Activated naive CD4-positive, alpha-beta T cell treated with anti-CD3 and anti-CD28 coated beads, Interleukin-2, amount 50 U/mL, for 72 hours (primary cell): ENCODE measurements around the gene HPGD. TPM values are rescaled to one million over a fixed set of nuclear protein-coding genes. Genes with fewer than 3 reads are reported as not detected.
A peak's percentile ranks its signal among the peaks of the same experiment; 100 is the strongest.

Experiments
- ATAC-seq, 2 donors: fragments of 150-1000 bp; cut with Tn5 transposase; 2 replicates each; pipeline ENCODE4 v1.10.0; 2021; ENCODE audit warnings: mild to moderate bottlenecking in 2 of 2, moderate library complexity in 2 of 2
- DNase-seq, 2 donors: peaks; one replicate each; pipeline ENCODE4 v3.0.0; 2021 to 2022; ENCODE audit warnings: low spot score in 2 of 2
- H3K27ac Mint-ChIP-seq, 2 donors: one replicate each; pipeline ENCODE4 v1.8.0; 2022; ENCODE audit warnings: mild to moderate bottlenecking in 2 of 2, mixed read lengths in 2 of 2
- H3K36me3 Mint-ChIP-seq, 2 donors: one replicate each; pipeline ENCODE4 v1.8.0; 2022; ENCODE audit warnings: mixed read lengths in 2 of 2
- H3K9me3 Mint-ChIP-seq, 2 donors: one replicate each; pipeline ENCODE4 v1.8.0; 2022; ENCODE audit warnings: mixed read lengths in 2 of 2
- total RNA-seq, 2 donors: library from RNA; stranded (reverse); gene quantifications; one replicate each; pipeline ENCODE4 v1.2.3, GENCODE V29; 2022

HPGD gene
- total RNA-seq, 2 donors from 2014 or later, result 3.1 to 5.8 TPM

DNA sequence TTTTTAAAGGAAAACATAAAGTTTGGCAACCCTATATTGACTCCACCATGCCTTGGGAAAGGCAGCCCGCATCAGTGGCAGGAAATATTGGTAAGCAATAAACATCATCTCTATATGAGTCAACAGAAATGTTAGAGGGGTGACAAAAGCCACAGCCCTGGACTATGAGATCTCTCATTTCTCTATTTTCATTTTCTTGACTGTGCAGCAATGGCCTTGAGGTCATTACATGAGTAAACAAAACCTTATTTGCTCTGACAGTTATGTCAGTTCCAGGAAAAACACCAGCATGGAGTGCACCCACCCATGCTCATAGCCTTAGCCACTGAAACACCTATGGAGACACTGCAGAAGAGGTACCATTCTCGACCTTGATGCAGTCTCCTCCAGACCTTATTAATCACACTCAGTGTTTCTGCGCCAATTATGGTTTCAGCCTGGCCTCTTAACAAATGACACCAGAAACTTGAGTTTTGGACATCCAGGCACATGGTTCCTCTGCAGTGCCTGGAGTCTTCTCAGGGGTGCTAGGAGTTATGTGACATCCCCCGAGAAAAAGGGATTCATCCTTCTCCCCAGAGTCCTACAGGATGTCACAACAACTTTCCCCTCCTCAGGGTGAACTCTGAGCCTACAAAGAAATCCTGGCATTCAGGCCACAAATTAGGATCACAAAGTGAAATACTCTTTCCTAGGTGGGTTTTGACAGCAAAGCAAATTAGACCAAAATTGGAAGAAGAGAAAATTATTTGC lies 16.0 kb upstream of the HPGD start:
- Mint-ChIP-seq H3K27ac (no peak overlapping the region), H3K36me3 (no peaks in the 10 kb centered on the region), H3K9me3 (peaks cover 0 to 3% of the 10 kb centered on the region in 2 donors)
- ATAC-seq, result peak; percentile 29 to 89
- DNase-seq, result no peak

DNA sequence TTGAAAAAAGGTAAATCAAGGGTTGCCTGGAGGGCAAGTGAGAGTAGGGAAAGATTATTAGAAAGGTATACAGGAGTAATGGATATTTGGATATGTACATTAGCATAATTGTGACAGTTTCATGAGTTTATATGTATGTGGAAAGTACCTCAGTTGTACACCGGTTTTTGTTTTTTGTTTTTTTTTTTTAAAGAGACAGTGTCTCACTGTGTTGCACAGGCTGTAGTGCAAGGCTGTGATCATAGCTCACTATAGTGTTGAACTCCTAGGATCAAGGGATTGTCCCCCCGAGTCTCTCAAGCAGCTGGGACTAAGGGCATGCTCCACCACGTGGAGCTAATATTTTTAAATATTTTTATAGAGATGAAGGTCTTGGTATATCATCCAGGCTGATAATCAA lies 15.3 kb upstream of the HPGD start:
- H3K27ac Mint-ChIP-seq, result no peak overlapping the region
- H3K36me3 Mint-ChIP-seq, result no peaks in the 10 kb centered on the region
- peak in 1 of 2 donors; percentile 33 for ATAC-seq
- H3K9me3 Mint-ChIP-seq, result peaks cover 0 to 3% of the 10 kb centered on the region in 2 donors
- no peak for DNase-seq

- Mint-ChIP-seq H3K27ac (no peak overlapping the region), H3K9me3 (no peaks in the 10 kb centered on the region), H3K36me3 (no peaks in the 10 kb centered on the region)
- DNase-seq (no peak), ATAC-seq (no peak)
These were observed 12.2 kb upstream of the HPGD start for GRCh38 chr4:174534461-174534860.

DNA sequence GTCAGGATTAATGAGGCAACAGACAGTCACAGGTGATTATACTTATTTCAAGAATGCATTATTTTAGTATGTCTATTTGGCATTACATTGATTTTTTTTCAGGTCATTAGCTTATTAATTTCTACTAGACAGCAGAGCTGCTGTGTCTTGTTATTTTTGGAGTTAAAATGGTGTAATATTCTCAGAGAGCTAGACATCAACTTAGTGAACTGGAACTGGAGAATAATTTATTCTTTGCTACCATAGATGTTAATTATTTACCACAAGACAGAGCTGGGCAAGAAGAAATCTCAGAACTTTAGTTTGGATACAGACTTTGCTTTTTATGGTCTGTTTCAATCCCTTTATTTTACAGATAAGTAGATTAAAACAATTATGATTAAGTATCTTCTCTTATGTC lies 10.2 kb upstream of the HPGD start:
- no peaks in the 10 kb centered on the region for H3K36me3 Mint-ChIP-seq
- H3K27ac Mint-ChIP-seq, result no peak overlapping the region
- DNase-seq (no peak), ATAC-seq (no peak)
- no peaks in the 10 kb centered on the region for H3K9me3 Mint-ChIP-seq

DNA sequence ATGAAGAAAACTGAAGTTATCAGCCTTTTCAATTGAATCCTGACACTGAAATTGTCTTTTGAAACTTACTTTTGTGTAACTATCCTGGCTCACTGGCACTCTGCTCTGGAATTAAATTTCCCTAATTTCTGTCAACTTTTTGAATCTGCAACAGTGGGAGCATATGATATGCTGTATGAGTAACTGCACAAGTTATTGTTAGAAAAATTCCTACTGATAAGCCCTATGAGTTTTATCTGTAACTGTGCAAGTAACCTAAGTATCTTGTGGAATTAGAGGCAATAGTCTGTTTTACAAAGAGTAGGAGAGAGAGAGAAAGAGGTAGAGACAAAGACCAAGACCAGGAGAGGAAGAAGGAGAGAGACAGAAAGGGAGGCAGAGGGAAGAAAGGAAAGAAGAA lies 9.2 kb upstream of the HPGD start:
- Mint-ChIP-seq H3K9me3 (no peaks in the 10 kb centered on the region), H3K36me3 (no peaks in the 10 kb centered on the region), H3K27ac (no peak overlapping the region)
- DNase-seq (no peak), ATAC-seq (no peak)

DNA sequence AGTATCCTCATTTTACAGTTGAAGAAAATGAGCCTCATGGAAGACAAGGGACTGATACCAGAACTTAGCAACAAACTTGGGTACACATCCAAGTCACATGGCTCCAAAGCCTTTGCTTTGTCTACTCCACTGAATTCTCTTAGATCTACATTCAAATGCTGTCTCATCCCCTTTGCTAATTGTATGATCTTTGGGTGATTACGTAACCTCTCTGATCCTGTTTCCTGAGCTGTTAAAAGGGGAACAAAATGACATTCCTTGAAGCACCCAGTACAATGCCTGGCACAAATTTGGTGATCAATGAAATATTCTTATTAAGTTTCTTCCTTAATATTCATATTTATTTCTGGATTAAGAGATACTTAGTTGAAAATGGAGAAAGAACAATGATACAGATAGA lies 5.9 kb upstream of the HPGD start:
- no peaks in the 10 kb centered on the region for H3K9me3 Mint-ChIP-seq
- no peaks in the 10 kb centered on the region for H3K36me3 Mint-ChIP-seq
- H3K27ac Mint-ChIP-seq, result no peak overlapping the region
- ATAC-seq (no peak), DNase-seq (no peak)

DNA sequence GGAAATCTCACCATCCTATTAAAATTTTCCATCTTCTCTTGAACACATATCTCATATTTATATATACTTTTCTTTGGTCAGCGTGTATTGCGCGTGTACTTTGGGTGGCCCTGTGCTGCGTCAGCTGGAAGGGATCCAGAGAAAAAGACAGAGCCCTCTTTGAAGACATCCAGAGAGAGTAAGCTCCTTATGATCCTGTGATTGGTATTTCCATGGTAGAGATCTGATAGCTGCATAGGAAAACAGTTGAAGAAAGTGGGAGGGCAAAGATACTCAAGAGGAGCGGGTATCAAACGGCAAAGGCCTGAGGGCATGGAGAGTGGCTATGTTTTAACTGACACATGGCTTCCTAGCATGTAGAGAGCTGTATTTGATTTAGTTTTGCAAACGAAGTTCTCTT lies 4.4 kb upstream of the HPGD start:
- no peak for ATAC-seq
- no peaks in the 10 kb centered on the region for H3K36me3 Mint-ChIP-seq
- no peak for DNase-seq
- no peaks in the 10 kb centered on the region for H3K9me3 Mint-ChIP-seq
- H3K27ac Mint-ChIP-seq, result no peak overlapping the region

- ATAC-seq (no peak), DNase-seq (no peak)
- peaks cover 0 to 4% of the 10 kb centered on the region in 2 donors for H3K9me3 Mint-ChIP-seq
- H3K27ac Mint-ChIP-seq, result no peak overlapping the region
- H3K36me3 Mint-ChIP-seq, result peaks cover 0 to 6% of the 10 kb centered on the region in 2 donors
These were observed 2.0 kb upstream of the HPGD start for GRCh38 chr4:174524242-174524641.

DNA sequence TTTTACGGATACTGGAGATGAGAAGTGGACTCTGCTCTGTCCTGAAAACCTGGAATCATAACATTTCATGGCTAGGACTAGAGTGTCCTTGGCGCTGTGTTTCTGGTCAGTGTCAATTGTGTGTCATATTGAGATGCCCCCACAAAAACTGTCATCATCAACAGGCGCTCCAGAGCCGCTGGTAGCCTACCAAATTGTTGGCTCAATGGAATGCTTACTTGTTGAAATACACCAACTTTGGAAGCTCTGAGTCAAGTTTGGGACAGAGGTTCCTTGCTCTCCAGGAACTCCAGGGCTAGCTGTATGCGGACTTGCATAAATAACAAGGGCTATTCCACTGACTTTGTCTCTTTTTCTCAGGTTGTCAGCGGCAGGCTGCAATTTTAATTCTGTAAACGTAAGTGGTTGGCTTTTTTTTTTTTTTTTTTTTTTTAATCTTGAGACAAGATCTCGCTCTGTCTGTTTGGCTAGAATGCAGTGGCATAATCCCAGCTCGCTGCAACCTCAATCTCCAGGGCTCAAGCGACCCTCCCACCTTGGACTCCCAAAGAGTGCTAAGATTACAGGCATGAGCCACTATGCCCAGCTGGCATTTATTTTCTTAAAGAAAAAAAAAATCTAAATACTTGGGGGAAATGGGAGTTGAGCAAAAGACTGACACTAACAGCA lies 871 bp upstream of the HPGD start:
- ATAC-seq, result peak in 1 of 2 donors; percentile 25
- H3K27ac Mint-ChIP-seq, result peak overlapping the region in 1 of 2 donors; percentile 77
- DNase-seq, result no peak
- peaks cover 0 to 4% of the 10 kb centered on the region in 2 donors for H3K9me3 Mint-ChIP-seq
- peaks cover 0 to 6% of the 10 kb centered on the region in 2 donors for H3K36me3 Mint-ChIP-seq

DNA sequence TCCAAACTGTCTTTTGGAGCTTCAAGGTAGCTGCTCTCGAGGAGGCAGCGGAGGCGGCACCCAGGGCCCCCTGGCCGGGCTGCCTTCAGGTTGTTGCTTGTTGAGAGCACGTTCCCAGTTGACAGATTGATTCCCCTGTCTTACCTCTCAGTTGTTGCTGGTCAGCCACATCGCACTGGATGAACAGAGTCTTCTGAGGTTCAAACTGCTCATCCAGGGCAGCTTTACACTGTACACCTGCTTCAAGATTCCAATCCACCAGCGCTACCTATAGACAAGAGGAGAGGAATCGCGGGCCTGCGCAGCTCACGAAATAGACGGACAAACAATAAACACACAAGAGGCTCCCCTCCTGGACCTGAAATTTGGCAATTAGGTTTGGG lies 497 bp downstream of the HPGD start:
- DNase-seq, result peak in 1 of 2 donors; percentile 12
- Mint-ChIP-seq H3K36me3 (peaks cover 0 to 6% of the 10 kb centered on the region in 2 donors), H3K9me3 (peaks cover 0 to 4% of the 10 kb centered on the region in 2 donors), H3K27ac (peak overlapping the region in 1 of 2 donors; percentile 77)
- peak; percentile 37 to 56 for ATAC-seq

DNA sequence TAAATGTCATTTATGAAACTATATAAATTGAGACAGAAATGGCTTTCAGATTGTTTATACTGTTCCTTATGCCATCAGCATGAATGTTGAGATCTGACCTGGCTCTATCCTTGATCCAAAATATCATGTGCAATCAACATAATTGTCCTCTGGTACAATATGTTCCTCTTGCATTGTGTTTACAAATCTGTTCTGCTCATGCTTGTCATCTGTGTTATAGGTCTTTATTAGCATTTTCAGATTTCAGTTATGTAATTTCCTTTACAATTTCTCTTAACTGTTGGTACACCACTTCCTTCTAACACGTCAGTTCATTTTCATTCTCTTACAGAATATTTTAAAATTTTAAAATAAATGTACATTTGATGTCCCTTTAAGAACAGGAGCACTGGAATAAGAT lies 1.6 kb downstream of the HPGD start:
- H3K27ac Mint-ChIP-seq, result no peak overlapping the region
- no peak for DNase-seq
- H3K9me3 Mint-ChIP-seq, result peaks cover 0 to 4% of the 10 kb centered on the region in 2 donors
- H3K36me3 Mint-ChIP-seq, result peaks cover 0 to 6% of the 10 kb centered on the region in 2 donors
- no peak for ATAC-seq

GRCh38 chr4:174517502-174518445 lies 4.5 kb downstream of the HPGD start:
- H3K27ac Mint-ChIP-seq, result no peak overlapping the region
- DNase-seq, result no peak
- peaks cover 0 to 4% of the 10 kb centered on the region in 2 donors for H3K9me3 Mint-ChIP-seq
- peaks cover 0 to 6% of the 10 kb centered on the region in 2 donors for H3K36me3 Mint-ChIP-seq
- no peak for ATAC-seq

GRCh38 chr4:174516794-174517193 lies 5.5 kb downstream of the HPGD start:
- Mint-ChIP-seq H3K9me3 (peaks cover 0 to 4% of the 10 kb centered on the region in 2 donors), H3K27ac (no peak overlapping the region), H3K36me3 (peaks cover 0 to 6% of the 10 kb centered on the region in 2 donors)
- ATAC-seq (no peak), DNase-seq (no peak)

- Mint-ChIP-seq H3K9me3 (peaks cover 0 to 4% of the 10 kb centered on the region in 2 donors), H3K36me3 (peaks cover 0 to 6% of the 10 kb centered on the region in 2 donors), H3K27ac (no peak overlapping the region)
- DNase-seq (no peak), ATAC-seq (no peak)
These were observed 5.9 kb downstream of the HPGD start for GRCh38 chr4:174516345-174516744.

DNA sequence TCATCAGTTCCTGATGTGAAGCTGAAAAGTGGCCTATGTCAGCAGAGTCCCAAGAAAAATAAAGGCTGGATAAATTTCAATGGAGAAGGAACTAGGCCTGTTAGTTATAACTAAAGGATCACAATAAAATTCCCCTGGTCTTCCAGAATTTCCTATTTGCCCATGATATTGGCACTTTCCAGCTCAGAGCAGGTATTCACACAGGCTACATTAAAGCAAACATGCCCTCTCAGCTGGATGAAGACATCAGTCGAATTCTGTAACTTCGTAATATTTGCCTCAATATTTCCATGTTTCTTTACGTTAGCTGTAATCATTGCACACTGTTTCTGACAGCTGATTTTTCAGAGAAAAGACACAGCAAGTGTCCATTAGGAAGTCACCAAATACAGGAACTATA lies 9.5 kb downstream of the HPGD start:
- H3K36me3 Mint-ChIP-seq, result no peaks in the 10 kb centered on the region

GRCh38 chr4:174505892-174506291 lies 16.4 kb downstream of the HPGD start:
- Mint-ChIP-seq H3K9me3 (no peaks in the 10 kb centered on the region), H3K36me3 (no peaks in the 10 kb centered on the region), H3K27ac (no peak overlapping the region)
- DNase-seq, result no peak
- ATAC-seq, result no peak

More for the DNA sequence above, 9.5 kb downstream of the HPGD start:
- Mint-ChIP-seq H3K27ac (no peak overlapping the region), H3K9me3 (no peaks in the 10 kb centered on the region)
- DNase-seq (no peak), ATAC-seq (no peak)

DNA sequence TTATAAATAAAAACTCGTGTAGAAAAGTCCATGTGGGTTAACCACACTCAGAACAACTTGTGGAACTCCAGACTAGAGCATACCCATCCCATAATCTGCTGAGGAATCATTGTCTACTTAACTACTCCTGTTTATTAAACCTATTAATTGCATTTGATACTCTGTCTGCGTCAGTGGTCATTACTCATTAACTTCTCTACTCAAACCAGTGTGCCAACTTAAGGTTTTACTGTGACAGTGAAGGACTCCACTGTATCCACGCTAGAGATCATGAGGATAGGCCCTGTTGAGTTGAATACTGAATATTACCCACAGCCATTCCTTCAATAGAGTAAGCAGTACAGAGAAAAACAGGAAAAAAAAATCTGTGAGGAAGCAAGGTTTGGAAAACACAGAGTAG lies 17.3 kb downstream of the HPGD start:
- no peak overlapping the region for H3K27ac Mint-ChIP-seq
- H3K36me3 Mint-ChIP-seq, result no peaks in the 10 kb centered on the region
- DNase-seq (no peak), ATAC-seq (no peak)
- no peaks in the 10 kb centered on the region for H3K9me3 Mint-ChIP-seq
